ENCODE measurements around the gene TCERG1L.
"Not testable (repeated sequence)": the region's sequence is repeated elsewhere in the genome, so short reads cannot be mapped to it uniquely, and the experiment has no call there.

Gene TCERG1L, protein sequence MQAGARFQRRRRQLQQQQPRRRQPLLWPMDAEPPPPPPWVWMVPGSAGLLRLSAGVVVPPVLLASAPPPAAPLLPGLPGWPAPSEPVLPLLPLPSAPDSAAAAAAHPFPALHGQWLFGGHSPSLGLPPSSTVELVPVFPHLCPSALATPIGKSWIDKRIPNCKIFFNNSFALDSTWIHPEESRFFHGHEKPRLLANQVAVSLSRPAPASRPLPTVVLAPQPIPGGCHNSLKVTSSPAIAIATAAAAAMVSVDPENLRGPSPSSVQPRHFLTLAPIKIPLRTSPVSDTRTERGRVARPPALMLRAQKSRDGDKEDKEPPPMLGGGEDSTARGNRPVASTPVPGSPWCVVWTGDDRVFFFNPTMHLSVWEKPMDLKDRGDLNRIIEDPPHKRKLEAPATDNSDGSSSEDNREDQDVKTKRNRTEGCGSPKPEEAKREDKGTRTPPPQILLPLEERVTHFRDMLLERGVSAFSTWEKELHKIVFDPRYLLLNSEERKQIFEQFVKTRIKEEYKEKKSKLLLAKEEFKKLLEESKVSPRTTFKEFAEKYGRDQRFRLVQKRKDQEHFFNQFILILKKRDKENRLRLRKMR

GRCh38 chr10:131311661-131312477 is at the start of gene TCERG1L:
TSS of gene TCERG1L (minus strand) at chr10:131311721. CDS start at chr10:131311635, 86 bp downstream.
- DNase-seq = no peak

- no peak for DNase-seq
Observed at GRCh38 chr10:131358741-131359442, 47.4 kb upstream of the TCERG1L start.

DNA sequence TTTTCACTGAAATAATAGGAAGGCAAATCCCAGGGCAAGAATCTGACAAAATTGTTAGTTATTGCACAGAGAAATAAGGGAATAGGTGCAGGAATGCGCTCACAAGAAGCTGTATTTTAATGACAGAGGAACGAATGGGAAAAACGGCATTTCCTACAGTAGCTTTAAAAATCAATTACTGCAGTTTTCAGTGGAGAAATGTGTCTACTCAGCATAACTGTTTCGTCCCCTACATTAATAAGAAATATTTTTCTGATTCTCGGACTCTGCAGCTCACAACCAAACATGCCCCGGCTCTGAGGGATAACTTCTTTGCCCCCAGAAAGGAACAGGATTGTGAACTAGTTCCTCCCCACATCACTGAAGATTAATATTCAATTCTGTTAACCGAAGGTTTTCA is 44.9 kb upstream of the TCERG1L start:
- no peak for DNase-seq

DNA sequence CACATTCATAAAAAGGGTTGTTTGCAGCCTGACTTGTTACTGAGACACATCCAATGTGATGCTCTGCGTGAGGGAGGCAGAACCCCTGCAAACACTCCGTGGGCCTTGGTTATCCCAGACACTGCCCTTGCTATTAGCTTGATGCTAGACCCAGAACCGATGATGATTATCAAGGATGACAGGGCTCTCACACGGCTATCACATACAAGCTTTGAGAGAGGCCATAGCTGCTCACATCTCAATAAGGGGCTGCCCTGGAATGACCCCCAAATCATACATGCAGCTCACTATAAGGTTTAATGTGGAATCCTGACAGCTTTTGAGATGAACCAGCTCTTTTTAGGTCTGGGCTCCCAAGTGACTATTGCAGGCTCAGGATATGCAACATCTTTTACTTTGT is 44.4 kb upstream of the TCERG1L start:
- DNase-seq = no peak

GRCh38 chr10:131355056-131355455 is 43.5 kb upstream of the TCERG1L start:
- DNase-seq = no peak

DNA sequence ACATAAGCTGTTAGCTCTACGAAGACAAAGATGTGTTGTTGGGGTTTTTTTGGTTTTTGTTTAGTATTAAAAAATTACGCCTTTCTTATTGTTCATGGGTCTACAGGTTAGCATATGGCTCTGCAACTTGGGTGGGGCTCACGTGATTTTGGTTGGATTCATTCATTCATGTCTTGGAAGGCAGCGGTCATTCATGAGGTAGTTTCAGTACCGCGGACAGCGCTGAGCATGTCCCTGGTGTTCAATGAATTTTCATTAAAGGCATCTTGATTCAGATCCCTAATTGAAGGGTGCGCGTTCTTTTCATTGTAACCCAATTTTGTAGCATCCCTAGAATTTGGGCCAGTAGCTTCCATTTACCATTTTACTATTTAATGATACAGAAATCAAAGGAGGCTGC is 42.9 kb upstream of the TCERG1L start:
- no peak for DNase-seq

DNA sequence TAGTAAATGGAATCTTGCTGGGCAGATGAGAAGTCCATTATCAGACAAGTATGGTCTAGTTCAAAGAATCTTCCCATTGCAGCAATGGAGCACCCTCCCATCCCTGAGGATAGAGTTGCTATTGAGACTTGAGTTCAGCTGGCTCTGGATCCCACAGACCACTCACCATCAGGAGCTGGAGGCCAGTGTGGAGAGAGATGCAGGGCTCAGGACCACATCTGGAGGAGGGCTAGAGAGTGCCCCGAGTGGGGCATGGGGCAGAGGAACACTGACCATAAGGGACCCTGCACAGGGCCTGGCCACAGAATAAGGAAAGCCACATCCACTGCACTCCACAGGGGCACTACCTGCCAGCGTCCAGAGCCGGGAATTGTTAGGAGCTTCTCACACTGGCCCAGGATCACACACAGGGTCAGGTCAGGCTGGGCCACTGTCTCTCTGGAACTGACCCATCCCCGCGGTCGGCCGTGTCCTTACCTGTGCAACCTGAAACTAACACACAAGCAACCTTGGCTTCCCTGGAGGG is 41.3 kb upstream of the TCERG1L start:
- no peak for DNase-seq

DNA sequence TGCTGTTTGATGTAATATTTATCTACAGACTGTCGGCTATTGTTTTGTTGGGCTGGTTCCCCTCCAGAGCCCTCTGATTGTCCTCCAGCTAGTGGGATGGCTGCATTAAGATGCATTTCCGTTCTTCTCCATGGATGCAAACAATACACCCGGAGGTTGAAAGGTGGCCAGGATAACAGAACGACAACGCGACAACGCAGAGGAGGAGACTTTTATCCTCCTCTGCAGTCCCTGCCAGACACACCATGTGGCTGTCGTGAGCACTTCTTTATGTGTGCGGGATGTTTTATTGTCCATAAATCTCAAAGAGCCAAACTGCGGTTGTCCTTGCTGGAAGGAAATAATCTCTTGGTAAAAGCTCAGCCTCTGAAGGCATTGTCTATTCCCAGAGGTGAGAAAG is 39.1 kb upstream of the TCERG1L start:
- no peak for DNase-seq

- DNase-seq = no peak
Observed at GRCh38 chr10:131350245-131350644, 38.7 kb upstream of the TCERG1L start.

DNA sequence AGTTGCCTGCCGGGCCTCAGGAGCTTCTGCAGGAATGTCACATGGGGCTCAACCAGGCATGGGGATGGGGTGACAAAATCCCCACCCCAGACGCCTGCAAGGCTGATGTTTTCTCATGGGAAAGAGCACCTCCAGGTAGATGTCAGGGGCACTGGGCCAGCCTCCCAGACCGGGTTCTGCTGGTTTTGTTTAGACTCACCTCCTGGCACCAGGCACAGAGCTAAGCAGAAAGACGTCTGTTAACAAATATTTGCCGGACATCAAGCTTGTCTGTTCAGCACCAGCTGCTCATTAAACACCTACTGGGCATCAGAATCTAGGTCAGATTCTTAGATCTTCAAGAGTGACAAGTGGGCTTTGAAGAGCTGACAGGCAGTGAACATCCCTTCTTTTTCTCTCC is 34.9 kb upstream of the TCERG1L start:
- no peak for DNase-seq

GRCh38 chr10:131345691-131346090 is 34.2 kb upstream of the TCERG1L start:
- no peak for DNase-seq

DNA sequence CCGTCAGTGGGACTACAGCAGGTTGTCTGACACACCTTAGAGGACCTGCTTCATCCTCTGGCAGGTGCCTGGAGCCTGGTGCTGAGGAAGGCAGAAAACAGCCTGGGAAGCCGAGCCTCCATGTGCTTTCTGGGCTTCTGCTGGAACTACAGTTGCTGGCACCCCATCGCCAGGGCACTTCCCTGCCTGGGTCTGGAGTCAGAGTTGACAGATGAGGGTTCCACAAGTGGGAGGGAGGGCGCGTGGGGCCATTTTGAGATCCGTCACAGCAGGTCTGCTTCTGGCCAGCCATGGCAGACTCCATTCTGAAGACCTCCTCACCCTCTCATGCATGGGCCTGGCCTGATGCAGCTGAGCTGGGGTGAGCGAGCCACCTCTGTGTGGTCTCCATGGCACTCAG is 33.2 kb upstream of the TCERG1L start:
- no peak for DNase-seq

DNA sequence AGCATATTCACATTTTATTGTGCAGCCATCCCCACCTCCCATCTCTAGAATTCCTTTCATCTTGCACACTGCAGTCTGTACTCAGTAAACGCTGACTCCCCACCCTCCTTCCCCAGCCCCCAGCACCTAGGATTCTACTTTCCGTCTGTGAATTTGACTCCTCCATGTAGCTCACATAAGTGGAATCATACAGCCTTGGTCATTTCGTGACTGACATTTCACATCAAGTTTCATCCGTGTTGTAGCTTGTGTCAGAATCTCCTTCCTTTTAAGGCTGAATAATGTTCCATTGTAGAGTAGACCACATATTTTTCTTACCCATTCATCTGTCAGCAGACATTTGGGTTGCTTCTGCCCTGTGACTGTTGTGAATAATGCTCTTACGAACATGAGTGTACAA is 26.2 kb upstream of the TCERG1L start:
- no peak for DNase-seq

DNA sequence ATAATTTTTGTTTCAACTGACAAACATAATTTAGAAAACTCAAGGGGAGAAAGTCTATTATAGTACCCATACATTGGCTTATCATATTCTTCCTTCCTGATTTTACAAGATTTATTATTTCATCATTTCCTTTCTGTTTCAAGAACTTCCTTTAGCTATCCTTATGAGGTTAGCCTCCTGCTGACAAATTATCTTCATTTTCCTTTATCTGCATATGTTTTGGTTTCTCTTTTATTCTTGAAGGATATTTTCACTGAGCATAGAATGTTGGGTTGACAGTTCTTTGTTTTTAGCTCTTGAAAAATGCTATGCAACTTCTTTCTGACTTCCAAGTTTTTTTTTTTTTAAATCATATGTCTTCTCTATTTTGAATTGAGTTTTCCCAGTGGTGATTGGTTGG is 21.3 kb upstream of the TCERG1L start:
- DNase-seq = no peak

DNA sequence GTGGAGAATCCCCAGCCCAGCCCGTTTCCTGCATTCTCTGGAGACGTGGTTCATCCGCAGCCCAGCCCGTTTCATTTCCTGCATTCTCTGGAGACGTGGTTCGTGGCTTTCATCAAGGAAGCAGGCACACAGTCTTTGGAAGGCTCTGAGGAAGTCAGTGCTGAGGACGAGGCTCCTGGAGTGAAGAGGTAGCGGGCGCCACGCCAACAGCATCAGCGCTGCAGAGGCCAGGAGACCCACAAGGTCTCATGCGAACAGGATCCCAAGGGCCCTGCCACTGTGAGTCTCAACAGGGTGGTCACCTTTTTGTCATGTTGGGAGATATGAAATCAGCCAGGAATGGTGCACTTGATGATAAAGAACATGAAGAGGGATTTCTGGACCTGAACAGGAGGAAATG is 12.4 kb upstream of the TCERG1L start:
- DNase-seq = no peak

- DNase-seq = no peak
Observed at GRCh38 chr10:131323025-131323424, 11.5 kb upstream of the TCERG1L start.

GRCh38 chr10:131322575-131322974 is 11.1 kb upstream of the TCERG1L start:
- not testable (repeated sequence) for DNase-seq

DNA sequence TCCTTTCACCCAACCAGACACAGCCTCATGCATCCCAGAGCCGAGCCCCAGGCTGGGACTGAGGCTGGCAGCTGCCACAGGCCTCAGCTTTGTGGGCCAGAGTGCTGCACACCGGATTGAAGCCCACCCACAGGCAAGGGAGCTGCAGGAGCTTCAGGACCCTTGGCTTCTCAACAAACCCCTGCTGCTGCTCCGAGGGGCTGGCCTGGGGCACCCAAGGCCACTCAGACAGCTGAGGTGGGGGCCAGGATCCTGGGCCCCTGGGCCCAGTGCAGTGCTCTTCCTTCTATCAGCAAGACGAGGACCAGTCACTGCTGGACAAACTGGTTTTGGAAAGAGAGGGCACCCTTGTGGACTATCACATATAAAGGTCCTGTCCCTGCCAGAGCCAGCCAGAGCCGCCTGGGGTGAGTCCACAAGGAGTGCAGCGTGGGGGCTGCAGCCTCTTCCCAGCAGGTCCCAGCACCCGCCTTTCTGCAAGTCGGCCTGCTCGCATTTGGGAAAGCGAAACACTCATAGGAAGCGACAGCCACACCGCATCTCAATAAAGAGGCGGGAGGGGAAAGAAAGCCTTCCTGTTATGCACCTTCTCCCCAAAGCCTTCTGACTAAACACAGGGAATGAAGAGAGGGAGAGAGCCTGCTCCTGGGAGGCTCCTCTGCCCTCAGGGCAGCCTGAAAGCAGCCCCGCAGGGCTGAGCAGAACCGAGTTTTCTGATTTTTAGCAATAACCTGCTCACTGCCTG is 9.5 kb upstream of the TCERG1L start:
- DNase-seq = no peak

GRCh38 chr10:131318814-131319213 is 7.3 kb upstream of the TCERG1L start:
- DNase-seq = no peak

DNA sequence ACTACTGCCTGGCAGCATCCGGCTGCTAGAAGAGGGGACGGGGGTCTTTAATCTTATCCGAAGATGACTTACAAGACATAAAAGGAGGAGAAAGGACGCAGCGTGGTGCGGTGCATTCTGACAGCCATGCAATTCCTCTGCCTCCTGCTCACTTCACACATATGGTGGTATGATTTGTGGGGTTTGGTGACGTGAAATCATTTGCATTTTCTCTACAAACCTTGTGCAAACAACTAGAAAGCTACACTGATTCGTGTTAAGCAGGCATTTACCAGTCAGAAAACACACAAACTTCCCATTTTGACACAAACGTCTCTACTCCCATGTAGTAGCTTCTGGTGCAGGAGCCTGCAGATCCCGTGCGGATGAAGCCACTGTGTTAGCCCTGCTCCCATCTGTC is 6.8 kb upstream of the TCERG1L start:
- no peak for DNase-seq

DNA sequence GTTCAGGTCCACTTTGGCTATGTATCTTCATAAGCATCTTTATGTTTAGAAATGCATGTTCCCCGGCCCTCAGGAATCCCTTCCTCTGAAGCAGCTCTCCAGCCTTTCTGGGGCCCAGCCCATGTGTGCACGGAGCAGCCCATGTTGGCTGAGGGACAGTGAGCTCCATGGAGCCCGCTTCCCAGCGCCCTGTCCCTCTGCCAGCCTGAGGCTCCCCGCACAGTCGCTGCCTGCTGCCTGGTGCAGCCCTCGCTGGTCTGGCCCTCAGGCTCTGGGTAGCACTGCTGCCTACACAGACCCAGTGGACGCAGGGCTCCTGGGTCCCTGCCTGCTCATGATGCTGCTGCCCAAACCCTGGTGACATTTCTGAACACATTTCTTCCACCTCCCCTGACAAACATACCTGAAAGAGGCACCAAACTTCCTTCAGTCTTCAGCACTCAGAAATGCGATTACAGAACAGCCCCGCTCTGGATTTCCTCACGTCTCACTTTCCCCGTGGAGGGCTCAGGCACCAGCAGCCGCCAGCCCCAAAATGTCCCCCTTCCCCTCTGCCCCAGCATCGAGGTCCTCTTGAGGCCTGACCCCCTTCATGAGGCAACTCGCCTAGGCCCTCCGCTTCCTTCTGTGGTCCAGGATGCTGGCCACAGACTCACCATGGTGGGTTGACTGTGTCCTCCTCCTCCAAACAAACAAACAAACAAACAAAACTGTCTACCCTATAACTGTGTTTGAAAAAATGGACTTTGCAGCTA is 5.0 kb upstream of the TCERG1L start:
- DNase-seq = no peak
